K562 (cell line): Measurements from ENCODE around the gene JAKMIP2. TPM values are rescaled to one million over a fixed set of nuclear protein-coding genes. Genes with fewer than 3 reads are reported as not detected.

Source experiments
- CBFB ChIP-seq: sonication (generic); formaldehyde crosslinking; IDR thresholded peaks from 2 replicates; pipeline ENCODE4 v1.4.0; 2020; ENCODE audit warnings: mild to moderate bottlenecking, missing genetic modification reagents
- CHD4 ChIP-seq: fragments of 200-600 bp; sonication (generic); IDR thresholded peaks from 3 replicates; pipeline ENCODE4 v1.6.1; 2012; ENCODE audit warnings: low read depth, mild to moderate bottlenecking, mixed read lengths, low read length, inconsistent platforms; ENCODE audit not compliant: insufficient read depth, insufficient replicate concordance, poor library complexity, severe bottlenecking
- GATA2 ChIP-seq: sonication (generic); formaldehyde crosslinking; IDR thresholded peaks from 2 replicates; pipeline ENCODE4 v1.4.0; 2020; ENCODE audit warnings: mild to moderate bottlenecking, missing genetic modification reagents
- KDM1A ChIP-seq, 2 experiments: fragments of 450-650 bp; IDR thresholded peaks; 2 replicates each; pipeline ENCODE4 v1.6.1; 2016; ENCODE audit warnings: mild to moderate bottlenecking in 2 of 2
- POLR2H ChIP-seq: IDR thresholded peaks from 2 replicates; pipeline ENCODE4 v1.6.1; 2016; ENCODE audit warnings: missing genetic modification characterization, low read depth, mild to moderate bottlenecking, control low read depth, missing compliant biosample characterization, moderate library complexity
- SMAD1 ChIP-seq: fragments of 150-350 bp; IDR thresholded peaks from 2 replicates; pipeline ENCODE4 v1.6.1; 2014; ENCODE audit warnings: low read length, low read depth; ENCODE audit not compliant: partially characterized antibody
- SRSF7 ChIP-seq: fragments of 200-400 bp; formaldehyde crosslinking; optimal IDR thresholded peaks from 2 replicates; pipeline ENCODE3; 2017; ENCODE audit warnings: mild to moderate bottlenecking, low read depth, low read length
- THRB ChIP-seq: fragments of 450-650 bp; formaldehyde crosslinking; conservative IDR thresholded peaks from 2 replicates; pipeline ENCODE4 v1.4.0; 2022; ENCODE audit warnings: mild to moderate bottlenecking, missing genetic modification characterization
- ZBTB34 ChIP-seq: fragments of 250-450 bp; sonication (Bioruptor Pico); IDR thresholded peaks from 2 replicates; pipeline ENCODE4 v1.8.0; 2021; ENCODE audit warnings: mild to moderate bottlenecking, moderate library complexity
- ZC3H4 ChIP-seq: sonication (generic); formaldehyde crosslinking; IDR thresholded peaks from 2 replicates; pipeline ENCODE4 v1.9.0; 2021; ENCODE audit warnings: missing genetic modification reagents, borderline replicate concordance
- ZNF41 ChIP-seq: fragments of 250-450 bp; sonication (Bioruptor Pico); conservative IDR thresholded peaks from 2 replicates; pipeline ENCODE4 v1.4.0; 2020; ENCODE audit warnings: mild to moderate bottlenecking
- polyA plus RNA-seq, 8 experiments: library from polyadenylated mRNA; depleted of rRNA in 4 of 8; stranded (reverse) in 5 of 8; unstranded in 3 of 8; fragments of >200 nt; fragmentation: Nextera tagmentation in 2 of 8; fragmentation: Illumina TruSeq in 1 of 8; extraction: Ambion mirVana in 2 of 8; extraction: Trizol in 1 of 8; gene quantifications; 2 replicates each; pipeline versions ENCODE4 v1.2.1 to v1.2.3, GENCODE V29; 2011 to 2014; ENCODE audit warnings: inconsistent platforms in 1 of 8, missing spikeins in 1 of 8
- total RNA-seq, 7 experiments: library from RNA; depleted of rRNA in 6 of 7; stranded (reverse); fragments of >200 nt in 6 of 7; fragmentation: Illumina TruSeq in 2 of 7; extraction: Trizol in 2 of 7; gene quantifications; 2 replicates each; pipeline versions ENCODE4 v1.2.1 to v1.2.3, GENCODE V29; 2011 to 2021; ENCODE audit warnings: low replicate concordance in 1 of 7
- TF ChIP-seq, protein P1 (sequence below): conservative IDR thresholded peaks from 2 replicates; pipeline ENCODE4 v1.6.1; 2011; ENCODE audit warnings: low read depth, mild to moderate bottlenecking, low read length; ENCODE audit not compliant: control insufficient read depth
- TF ChIP-seq, protein P2 (sequence below): IDR thresholded peaks from 2 replicates; pipeline ENCODE4 v1.6.1; 2011; ENCODE audit warnings: borderline replicate concordance, low read depth, mild to moderate bottlenecking, moderate library complexity, low read length; ENCODE audit not compliant: insufficient read depth, poor library complexity, severe bottlenecking

The JAKMIP2 gene
- total and polyA plus RNA-seq, 9 of the 15 experiments (the other 6 are each of a cell fraction or from before 2014, with no cell fraction given): not detected

GRCh38 chr5:147819261-147819770, 36.8 kb upstream of the JAKMIP2 start (continued):
- no peak for TF ChIP-seq ZC3H4 (CRISPR knock-in tag)
- TF ChIP-seq, protein P1, sequence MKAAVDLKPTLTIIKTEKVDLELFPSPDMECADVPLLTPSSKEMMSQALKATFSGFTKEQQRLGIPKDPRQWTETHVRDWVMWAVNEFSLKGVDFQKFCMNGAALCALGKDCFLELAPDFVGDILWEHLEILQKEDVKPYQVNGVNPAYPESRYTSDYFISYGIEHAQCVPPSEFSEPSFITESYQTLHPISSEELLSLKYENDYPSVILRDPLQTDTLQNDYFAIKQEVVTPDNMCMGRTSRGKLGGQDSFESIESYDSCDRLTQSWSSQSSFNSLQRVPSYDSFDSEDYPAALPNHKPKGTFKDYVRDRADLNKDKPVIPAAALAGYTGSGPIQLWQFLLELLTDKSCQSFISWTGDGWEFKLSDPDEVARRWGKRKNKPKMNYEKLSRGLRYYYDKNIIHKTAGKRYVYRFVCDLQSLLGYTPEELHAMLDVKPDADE: no peak
- no peak for TF ChIP-seq ZNF41 (CRISPR knock-in tag)
- no peak for TF ChIP-seq THRB
- no peak for TF ChIP-seq CHD4
- no peak for TF ChIP-seq SMAD1
- TF ChIP-seq KDM1A (IDR thresholded peaks at IDR 0.05): no peak
- TF ChIP-seq, protein P2, sequence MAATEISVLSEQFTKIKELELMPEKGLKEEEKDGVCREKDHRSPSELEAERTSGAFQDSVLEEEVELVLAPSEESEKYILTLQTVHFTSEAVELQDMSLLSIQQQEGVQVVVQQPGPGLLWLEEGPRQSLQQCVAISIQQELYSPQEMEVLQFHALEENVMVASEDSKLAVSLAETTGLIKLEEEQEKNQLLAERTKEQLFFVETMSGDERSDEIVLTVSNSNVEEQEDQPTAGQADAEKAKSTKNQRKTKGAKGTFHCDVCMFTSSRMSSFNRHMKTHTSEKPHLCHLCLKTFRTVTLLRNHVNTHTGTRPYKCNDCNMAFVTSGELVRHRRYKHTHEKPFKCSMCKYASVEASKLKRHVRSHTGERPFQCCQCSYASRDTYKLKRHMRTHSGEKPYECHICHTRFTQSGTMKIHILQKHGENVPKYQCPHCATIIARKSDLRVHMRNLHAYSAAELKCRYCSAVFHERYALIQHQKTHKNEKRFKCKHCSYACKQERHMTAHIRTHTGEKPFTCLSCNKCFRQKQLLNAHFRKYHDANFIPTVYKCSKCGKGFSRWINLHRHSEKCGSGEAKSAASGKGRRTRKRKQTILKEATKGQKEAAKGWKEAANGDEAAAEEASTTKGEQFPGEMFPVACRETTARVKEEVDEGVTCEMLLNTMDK: no peak
- no peak for TF ChIP-seq CBFB (CRISPR knock-in tag)
- no peak for TF ChIP-seq GATA2 (CRISPR knock-in tag)
- no peak for TF ChIP-seq SRSF7
- no peak for TF ChIP-seq POLR2H
- TF ChIP-seq ZBTB34 (CRISPR knock-in tag): no peak
